ENCODE results near the gene COL11A1.

GRCh38 chr1:103129796-103130195, 21.5 kb upstream of the COL11A1 start:
- no peak for TF ChIP-seq POLR2A (IDR thresholded peaks at IDR 0.05; ENCODE audit: low read depth, low read length)
- no peak for TF ChIP-seq TAF1 (IDR thresholded peaks at IDR 0.05; ENCODE audit: low read depth, low read length)
